ENCODE results near the gene BHLHE40. TPM values are rescaled to one million over a fixed set of nuclear protein-coding genes. Genes with fewer than 3 reads are reported as not detected.

Gene BHLHE40
- total RNA-seq, 1 donor, result 216 TPM

DNA sequence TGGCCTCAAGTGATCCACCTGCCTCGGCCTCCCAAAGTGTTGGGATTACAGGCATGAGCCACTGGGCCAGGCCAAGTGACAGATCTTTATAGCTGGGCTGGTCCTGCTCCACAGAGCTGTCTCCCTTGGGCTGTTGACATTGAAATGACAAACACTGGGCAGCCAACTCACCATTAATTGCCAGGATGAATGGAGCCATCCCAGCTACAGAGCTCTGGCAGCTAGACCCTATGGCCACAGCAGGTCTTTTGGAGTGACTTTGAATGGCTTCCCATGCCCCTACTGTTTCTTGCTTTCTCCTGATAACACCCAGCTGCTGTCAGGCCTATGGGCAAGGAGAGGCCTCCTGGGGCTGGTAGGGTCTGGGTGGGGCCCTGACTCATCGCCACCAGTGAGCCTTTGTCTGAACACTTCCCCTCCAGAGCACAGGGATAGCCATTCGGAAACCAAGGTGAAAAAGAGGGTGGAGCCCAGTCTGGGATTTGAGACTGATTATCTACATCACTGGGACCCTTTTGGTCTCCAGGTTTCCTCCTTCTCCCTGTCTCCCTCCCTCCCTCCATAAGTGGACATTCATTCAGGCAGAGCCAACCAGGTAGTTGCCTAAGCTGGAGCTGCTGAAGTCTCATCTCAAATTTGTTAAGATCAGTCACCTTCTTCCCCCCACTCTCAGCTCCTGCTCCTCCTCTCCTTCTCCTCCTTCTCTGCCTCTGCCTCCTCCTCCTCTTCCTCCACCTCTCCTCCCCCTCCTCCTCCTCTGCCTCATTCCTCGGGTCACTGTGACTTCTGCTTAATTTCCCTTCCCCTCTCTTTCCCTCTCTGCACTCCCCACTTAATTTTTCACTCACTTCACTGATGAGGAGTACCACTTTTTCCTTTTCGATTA, 34.0 kb downstream of the BHLHE40 start:
- H3K4me1 ChIP-seq (ENCODE audit: insufficient read depth, low read length), result peaks cover 94% of the 10 kb centered on the region
- no peaks in the 10 kb centered on the region for H3K9me3 ChIP-seq (ENCODE audit: low read depth, low read length)
- no peaks in the 10 kb centered on the region for H3K27me3 ChIP-seq (ENCODE audit: insufficient read depth, low read length)

DNA sequence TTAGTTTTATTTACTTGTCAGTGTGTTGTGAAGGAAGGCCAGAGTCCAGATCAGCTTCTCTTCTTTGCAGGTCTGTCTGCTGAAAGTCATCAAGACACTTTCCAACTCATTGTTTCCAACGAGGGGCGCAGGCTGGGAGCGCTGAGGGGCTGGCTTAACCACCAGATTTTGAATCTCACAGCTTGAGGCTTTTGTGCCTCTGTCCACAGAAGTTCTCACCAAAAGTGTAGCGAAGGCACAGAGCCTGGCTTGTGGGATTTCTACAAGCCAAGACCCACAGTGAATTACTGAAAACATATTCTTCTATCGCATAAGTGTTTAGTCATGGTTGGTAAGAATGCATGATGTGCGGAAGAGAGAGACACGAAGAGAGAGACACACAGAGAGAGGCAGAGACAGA, 35.2 kb downstream of the BHLHE40 start:
- Histone ChIP-seq H3K9me3 (ENCODE audit: low read depth, low read length) (no peaks in the 10 kb centered on the region), H3K4me3 (ENCODE audit: low read length) (no peak overlapping the region), H3K27me3 (ENCODE audit: insufficient read depth, low read length) (no peaks in the 10 kb centered on the region), H3K4me1 (ENCODE audit: insufficient read depth, low read length) (peaks cover 98% of the 10 kb centered on the region)

More for the DNA sequence above, 34.0 kb downstream of the BHLHE40 start:
- H3K4me3 ChIP-seq (ENCODE audit: low read length), result no peak overlapping the region

DNA sequence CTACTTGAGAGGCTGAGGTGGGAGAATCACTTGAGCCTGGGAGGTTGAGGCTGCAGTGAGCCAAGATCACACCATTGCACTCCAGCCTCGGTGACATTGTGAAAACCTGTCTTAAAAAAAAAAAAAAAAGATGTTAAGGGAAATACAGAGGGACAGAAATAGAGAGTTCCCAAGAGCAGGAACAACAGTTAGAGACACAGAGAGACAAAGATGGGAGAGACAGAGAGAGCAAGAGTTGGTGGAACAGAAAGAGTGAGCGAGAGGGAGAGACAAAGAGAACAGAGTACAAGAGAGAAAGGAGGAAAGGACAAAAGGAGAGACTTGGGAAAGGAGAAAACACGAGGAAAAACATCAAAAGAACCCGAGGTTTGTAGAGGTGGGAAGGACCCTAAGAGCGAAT, 35.8 kb downstream of the BHLHE40 start:
- Histone ChIP-seq H3K4me3 (ENCODE audit: low read length) (no peak overlapping the region), H3K27me3 (ENCODE audit: insufficient read depth, low read length) (no peaks in the 10 kb centered on the region), H3K9me3 (ENCODE audit: low read depth, low read length) (no peaks in the 10 kb centered on the region), H3K4me1 (ENCODE audit: insufficient read depth, low read length) (peaks cover 98% of the 10 kb centered on the region)

DNA sequence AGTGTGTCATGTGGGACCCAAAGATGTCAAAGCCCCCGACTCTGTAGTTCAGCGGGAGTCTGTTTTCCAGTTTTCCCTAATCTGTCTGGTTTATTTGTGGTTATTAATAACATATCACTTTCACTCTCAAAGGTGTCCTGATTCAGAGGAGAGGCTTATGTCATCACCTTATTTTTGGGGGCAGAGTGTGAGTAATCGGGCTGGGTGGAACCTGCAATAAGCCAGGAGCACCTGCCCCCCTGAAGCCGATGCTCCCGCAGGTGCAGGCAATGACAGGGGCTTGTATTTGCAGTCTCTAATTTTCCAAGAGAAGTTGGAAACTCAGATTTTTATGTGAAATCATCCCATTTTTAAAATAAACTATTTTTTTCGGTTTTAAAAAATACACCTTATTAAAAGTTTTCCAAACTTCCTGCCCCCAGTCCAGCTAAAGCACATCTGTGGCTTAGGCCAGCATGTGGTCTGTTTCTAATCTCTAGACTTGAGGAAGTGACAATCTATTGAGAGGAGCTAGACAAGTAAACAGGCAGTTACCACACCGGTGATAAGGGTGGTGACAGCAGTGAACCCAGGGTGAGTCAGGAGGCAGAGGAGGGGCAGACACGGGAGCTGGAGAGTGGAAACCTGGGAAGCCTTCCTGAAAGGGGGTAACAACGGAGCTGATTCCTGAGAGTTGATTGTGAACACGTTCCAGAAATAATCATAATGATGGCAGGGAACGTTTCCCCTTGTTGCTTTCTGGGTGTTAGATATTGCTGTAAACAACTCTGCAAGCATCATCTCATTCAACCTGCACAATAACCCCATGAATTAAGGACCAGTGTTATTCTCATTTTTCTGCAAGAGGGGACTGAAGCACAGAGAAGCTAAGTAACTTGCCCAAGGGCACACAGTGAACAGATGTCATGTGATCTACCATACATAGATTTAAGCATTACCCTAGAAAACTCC, 37.2 kb downstream of the BHLHE40 start:
- Histone ChIP-seq H3K9me3 (ENCODE audit: low read depth, low read length) (no peaks in the 10 kb centered on the region), H3K4me1 (ENCODE audit: insufficient read depth, low read length) (peaks cover 91% of the 10 kb centered on the region), H3K27me3 (ENCODE audit: insufficient read depth, low read length) (no peaks in the 10 kb centered on the region), H3K4me3 (ENCODE audit: low read length) (no peak overlapping the region)

DNA sequence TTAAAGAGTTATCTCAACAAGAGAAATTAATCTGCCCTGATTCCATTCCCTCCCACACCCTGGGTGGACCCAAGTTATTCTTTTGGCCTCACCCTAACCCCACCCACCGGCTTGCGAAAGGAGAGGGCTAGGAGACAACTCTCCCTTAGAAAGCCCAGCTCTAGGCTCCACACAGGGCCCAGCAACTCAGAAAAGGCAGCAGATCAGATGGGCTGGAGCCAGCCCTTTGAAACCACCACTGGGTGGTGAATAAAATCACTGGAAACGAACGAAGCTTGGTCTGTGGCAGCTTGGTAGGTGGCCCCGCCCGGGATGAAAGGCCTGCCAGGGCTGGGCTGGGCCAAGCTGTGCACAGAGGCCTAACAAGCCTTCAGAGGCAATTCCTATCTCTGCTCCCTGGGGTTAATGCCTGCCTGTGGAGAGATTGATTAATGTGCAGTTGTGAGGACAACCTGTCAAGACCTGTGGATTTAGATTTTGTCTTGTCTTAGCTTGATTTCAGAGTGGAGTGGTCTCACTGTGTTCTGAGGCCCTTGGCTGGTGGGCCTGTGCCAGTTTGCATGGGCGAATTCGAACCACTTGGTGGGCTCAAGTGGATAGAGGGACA, 38.8 kb downstream of the BHLHE40 start:
- Histone ChIP-seq H3K4me3 (ENCODE audit: low read length) (no peak overlapping the region), H3K4me1 (ENCODE audit: insufficient read depth, low read length) (peaks cover 75% of the 10 kb centered on the region), H3K9me3 (ENCODE audit: low read depth, low read length) (no peaks in the 10 kb centered on the region), H3K27me3 (ENCODE audit: insufficient read depth, low read length) (no peaks in the 10 kb centered on the region)

DNA sequence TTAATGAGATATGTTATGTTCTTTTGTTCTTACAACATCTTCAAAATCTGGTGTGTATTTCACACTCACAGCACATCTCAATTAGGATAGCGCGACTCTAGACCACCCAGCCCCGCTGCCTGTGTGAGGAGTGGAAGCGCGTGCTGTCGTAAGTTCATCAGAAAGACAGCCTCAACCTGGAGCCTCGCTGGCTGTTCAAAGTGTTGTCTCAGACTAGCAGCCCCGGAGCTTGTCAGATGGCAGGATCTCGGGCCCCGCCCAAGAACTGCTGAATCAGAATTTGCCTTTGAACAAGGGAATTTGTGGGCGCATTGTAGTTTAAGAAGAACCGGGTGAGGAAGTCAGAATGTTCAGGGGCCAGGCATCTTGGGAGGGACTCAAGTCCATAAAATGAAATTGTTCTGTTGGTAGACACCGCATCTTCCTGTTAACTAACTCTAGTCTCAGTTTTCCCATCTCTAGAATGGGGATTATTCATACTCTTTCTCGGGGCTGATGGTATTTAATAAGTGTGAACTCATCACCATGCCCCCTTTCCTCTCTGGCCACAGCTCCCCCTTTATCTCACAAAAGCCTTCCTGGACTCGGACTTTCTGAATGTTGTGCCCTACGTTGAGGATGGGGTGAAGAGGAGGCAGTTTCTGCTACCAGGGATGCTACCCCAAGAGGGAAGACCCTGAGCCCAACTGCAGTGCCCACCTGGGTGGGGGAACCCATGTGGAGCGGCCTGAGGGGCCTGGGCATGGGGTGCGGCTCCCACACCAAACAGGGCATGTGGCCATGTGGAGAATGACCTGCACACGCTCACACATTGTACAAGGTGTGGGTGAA, 40.4 kb downstream of the BHLHE40 start:
- Histone ChIP-seq H3K4me3 (ENCODE audit: low read length) (no peak overlapping the region), H3K4me1 (ENCODE audit: insufficient read depth, low read length) (peaks cover 59% of the 10 kb centered on the region), H3K9me3 (ENCODE audit: low read depth, low read length) (no peaks in the 10 kb centered on the region), H3K27me3 (ENCODE audit: insufficient read depth, low read length) (no peaks in the 10 kb centered on the region)

DNA sequence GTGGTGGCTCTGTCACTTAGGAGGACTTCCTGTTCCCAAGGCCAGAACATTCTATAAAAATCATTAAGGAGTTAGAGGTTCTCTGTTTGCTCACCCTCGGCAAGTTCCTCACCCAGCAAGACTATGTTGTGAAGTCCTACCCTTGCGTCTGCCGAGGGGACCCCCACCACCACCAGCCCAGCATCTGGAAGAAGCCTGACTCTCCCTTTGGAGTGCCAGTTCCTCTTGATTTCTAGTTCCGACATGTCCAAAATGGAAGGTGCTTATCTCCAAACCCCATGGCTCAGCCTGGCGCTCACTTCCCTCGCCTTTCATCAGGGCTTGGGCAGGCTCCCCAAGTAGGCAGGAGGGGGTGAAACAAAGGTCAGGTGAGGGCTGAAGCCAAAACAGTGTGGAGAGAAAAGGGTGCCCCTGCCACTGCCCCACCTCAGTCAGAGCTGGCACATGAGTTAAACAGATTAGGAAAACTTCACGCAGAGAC, 41.0 kb downstream of the BHLHE40 start:
- Histone ChIP-seq H3K27me3 (ENCODE audit: insufficient read depth, low read length) (no peaks in the 10 kb centered on the region), H3K4me3 (ENCODE audit: low read length) (no peak overlapping the region), H3K9me3 (ENCODE audit: low read depth, low read length) (no peaks in the 10 kb centered on the region), H3K4me1 (ENCODE audit: insufficient read depth, low read length) (peaks cover 53% of the 10 kb centered on the region)

- Histone ChIP-seq H3K4me3 (ENCODE audit: low read length) (no peak overlapping the region), H3K27me3 (ENCODE audit: insufficient read depth, low read length) (no peaks in the 10 kb centered on the region), H3K4me1 (ENCODE audit: insufficient read depth, low read length) (peaks cover 48% of the 10 kb centered on the region), H3K9me3 (ENCODE audit: low read depth, low read length) (no peaks in the 10 kb centered on the region)
These were observed 42.2 kb downstream of the BHLHE40 start for GRCh38 chr3:5021116-5022092.

DNA sequence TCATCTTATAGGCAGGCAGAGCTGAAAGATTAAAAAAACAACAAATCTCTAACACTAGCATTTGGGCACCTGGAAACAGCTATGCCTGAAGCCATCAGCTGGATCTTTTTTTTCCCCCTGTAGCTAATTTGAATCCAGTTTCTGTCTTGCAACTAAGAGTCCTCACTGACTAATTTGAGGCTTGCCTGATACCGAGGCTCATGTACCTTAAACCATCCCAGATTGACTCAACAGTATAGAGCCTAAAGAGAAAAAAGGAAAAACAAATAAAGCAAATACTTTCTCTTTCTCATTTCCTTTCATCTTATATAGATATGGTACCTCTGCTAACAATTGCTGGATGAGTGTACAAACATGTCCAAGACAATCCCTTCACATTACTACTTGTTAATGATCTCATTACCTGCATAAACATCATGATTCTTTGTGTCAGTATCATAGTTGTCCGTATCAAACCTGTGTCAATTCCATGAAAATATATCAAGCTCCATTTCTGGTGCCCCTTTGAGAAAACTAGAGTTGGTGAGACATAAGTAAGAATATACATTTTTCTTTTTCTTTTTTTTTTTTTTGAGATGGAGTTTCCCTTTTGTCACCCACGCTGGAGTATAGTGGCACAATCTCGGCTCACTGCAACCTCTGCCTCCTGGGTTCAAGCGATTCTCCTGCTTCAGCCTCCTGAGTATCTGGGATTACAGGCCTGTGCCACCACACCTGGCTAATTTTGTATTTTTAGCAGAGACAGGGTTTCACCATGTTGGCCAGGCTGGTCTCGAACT, 43.1 kb downstream of the BHLHE40 start:
- peaks cover 48% of the 10 kb centered on the region for H3K4me1 ChIP-seq (ENCODE audit: insufficient read depth, low read length)
- H3K4me3 ChIP-seq (ENCODE audit: low read length), result no peak overlapping the region
- H3K27me3 ChIP-seq (ENCODE audit: insufficient read depth, low read length), result no peaks in the 10 kb centered on the region
- no peaks in the 10 kb centered on the region for H3K9me3 ChIP-seq (ENCODE audit: low read depth, low read length)

- H3K9me3 ChIP-seq (ENCODE audit: low read depth, low read length), result no peaks in the 10 kb centered on the region
- no peak overlapping the region for H3K4me3 ChIP-seq (ENCODE audit: low read length)
- H3K4me1 ChIP-seq (ENCODE audit: insufficient read depth, low read length), result peaks cover 43% of the 10 kb centered on the region
- H3K27me3 ChIP-seq (ENCODE audit: insufficient read depth, low read length), result no peaks in the 10 kb centered on the region
These were observed 43.9 kb downstream of the BHLHE40 start for GRCh38 chr3:5022966-5023776.

DNA sequence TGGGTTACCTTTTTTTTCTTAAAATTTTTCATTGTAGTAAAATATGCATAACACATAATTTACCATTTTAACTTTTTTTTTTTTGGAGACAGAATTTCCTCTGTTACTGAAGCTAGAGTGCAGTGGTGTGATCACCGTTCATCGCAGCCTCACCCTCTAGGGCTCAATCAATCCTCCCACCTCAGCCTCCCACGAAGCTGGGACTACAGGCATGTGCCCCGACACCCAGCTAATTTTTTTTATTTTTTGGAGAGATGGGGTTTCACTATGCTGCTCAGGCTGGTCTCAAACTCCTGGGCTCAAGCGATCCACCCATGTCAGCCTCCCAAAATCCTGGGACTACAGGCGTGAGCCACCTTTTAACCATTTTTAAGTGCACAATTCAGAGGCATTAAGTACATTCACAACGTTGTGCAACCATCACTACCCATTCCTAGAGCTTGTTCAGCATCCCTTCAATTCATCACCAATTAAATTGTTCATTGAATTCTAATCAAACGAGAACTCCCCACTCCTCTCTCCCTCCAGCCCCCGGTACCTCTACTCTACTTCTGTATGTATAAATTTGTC, 44.6 kb downstream of the BHLHE40 start:
- H3K4me3 ChIP-seq (ENCODE audit: low read length), result no peak overlapping the region
- no peaks in the 10 kb centered on the region for H3K9me3 ChIP-seq (ENCODE audit: low read depth, low read length)
- H3K4me1 ChIP-seq (ENCODE audit: insufficient read depth, low read length), result peaks cover 36% of the 10 kb centered on the region

DNA sequence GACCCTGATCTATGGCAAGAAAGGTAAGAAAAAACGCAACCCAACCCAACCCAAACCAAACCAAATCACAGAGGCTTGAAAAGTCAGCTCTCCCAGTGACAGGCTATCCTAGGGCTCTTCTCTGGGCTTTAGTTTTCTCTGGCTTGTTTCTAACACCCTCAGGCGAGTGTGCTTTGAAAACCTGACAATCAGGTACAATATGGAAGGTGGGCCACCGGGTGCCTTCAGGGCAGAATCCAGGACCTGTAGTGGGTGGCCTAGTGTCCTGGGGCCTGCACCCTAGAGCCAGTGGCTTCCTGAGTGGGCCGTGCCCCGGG, 46.8 kb downstream of the BHLHE40 start:
- no peak overlapping the region for H3K4me3 ChIP-seq (ENCODE audit: low read length)
- H3K9me3 ChIP-seq (ENCODE audit: low read depth, low read length), result no peaks in the 10 kb centered on the region
- H3K4me1 ChIP-seq (ENCODE audit: insufficient read depth, low read length), result peaks cover 17% of the 10 kb centered on the region
- H3K27me3 ChIP-seq (ENCODE audit: insufficient read depth, low read length), result no peaks in the 10 kb centered on the region

More for the DNA sequence above, 44.6 kb downstream of the BHLHE40 start:
- no peaks in the 10 kb centered on the region for H3K27me3 ChIP-seq (ENCODE audit: insufficient read depth, low read length)
